ENCODE results near the gene KCNJ12. TPM values are rescaled to one million over a fixed set of nuclear protein-coding genes. Genes with fewer than 3 reads are reported as not detected.

Gene KCNJ12
- total RNA-seq, 2 donors from 2014 or later = 0.52 to 0.99 TPM

GRCh38 chr17:21378553-21378952 is 2.4 kb downstream of the KCNJ12 start:
- intact Hi-C loops (cut with DNase I) = no loop called here
- ATAC-seq (no peak), DNase-seq (no peak)
- WGBS, 2 donors = 13 to 41% methylated on average over 2 to 5 of the region's 5 CpGs
- Histone ChIP-seq H3K4me3 (no peak overlapping the region), H3K4me1 (peaks cover 31% of the 10 kb centered on the region), H3K36me3 (replicated peaks in 1 of 2; ENCODE audit: insufficient read depth in 1 of 2, low read depth in 2 of 2) (no peaks in the 10 kb centered on the region), H3K9me3 (no peaks in the 10 kb centered on the region), H3K27me3 (peaks cover 0 to 20% of the 10 kb centered on the region in 2 donors), H3K27ac (no peak overlapping the region)
- TF ChIP-seq POLR2A (IDR thresholded peaks at IDR 0.05) = no peak
- TF ChIP-seq, protein P1, sequence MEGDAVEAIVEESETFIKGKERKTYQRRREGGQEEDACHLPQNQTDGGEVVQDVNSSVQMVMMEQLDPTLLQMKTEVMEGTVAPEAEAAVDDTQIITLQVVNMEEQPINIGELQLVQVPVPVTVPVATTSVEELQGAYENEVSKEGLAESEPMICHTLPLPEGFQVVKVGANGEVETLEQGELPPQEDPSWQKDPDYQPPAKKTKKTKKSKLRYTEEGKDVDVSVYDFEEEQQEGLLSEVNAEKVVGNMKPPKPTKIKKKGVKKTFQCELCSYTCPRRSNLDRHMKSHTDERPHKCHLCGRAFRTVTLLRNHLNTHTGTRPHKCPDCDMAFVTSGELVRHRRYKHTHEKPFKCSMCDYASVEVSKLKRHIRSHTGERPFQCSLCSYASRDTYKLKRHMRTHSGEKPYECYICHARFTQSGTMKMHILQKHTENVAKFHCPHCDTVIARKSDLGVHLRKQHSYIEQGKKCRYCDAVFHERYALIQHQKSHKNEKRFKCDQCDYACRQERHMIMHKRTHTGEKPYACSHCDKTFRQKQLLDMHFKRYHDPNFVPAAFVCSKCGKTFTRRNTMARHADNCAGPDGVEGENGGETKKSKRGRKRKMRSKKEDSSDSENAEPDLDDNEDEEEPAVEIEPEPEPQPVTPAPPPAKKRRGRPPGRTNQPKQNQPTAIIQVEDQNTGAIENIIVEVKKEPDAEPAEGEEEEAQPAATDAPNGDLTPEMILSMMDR (IDR thresholded peaks at IDR 0.05) = no peak

DNA sequence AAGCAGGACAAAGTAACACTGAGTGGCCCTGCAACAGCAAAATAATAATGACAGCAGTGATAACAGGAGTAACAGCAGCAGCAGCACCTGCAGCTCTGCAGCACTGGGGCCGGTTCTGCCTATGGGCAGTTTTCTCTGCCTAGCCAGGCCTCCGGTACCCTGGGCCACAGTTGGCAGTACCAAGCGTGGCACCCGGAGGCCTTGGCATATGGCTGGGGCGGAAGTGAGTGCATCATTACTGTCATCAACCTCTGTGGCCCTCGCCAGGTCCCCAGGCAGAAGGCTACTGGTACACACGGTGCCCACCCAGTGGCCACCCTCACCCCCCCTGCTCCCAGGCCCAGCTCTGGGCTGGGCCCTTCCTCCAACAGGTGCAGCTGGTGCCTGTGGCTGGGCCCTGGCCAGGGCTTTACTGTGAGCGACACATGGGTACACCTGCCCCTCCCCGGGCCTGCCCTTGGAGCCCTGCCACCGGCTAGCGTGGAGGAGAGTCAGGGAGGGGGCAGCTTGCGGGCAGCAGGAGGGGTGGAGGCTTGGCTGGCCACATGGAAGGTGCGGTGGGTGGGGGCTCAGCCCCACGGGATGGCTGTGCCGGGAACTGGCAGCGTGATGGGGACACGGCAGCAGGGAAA is 3.0 kb downstream of the KCNJ12 start:
- peaks cover 31% of the 10 kb centered on the region for H3K4me1 ChIP-seq
- H3K4me3 ChIP-seq = no peak overlapping the region
- DNase-seq = peak; percentile 35 to 70 (median 52)
- intact Hi-C loops (cut with DNase I) = no loop called here
- H3K36me3 ChIP-seq (replicated peaks in 1 of 2; ENCODE audit: insufficient read depth in 1 of 2, low read depth in 2 of 2) = no peaks in the 10 kb centered on the region
- 55% methylated on average over 17 of the region's 17 CpGs; no CpG with 5 or more reads in 1 of the 2 donors for WGBS, 2 donors
- H3K9me3 ChIP-seq = no peaks in the 10 kb centered on the region
- ATAC-seq = peak; percentile 21
- TF ChIP-seq POLR2A (IDR thresholded peaks at IDR 0.05) = no peak
- H3K27me3 ChIP-seq = peaks cover 0 to 20% of the 10 kb centered on the region in 2 donors
- H3K27ac ChIP-seq = no peak overlapping the region

DNA sequence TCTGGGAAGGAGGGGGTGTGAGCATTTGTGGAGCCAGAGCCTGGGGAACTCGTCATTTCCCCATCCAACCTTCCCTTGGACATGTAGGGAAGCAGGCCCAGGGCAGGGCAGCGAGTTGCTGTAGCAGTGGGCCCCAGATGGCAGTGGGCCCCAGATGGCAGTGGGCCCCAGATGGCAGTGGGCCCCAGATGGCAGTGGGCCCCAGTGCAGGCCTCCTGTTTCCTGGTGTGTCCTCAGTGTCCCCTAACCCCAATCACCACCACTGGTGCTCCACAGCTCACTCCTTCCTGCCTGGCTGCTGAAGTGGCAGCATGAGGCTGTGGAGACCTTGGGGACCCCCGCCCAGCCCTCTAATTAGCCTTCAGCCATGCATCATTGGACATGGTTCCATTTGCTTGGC is 4.5 kb downstream of the KCNJ12 start:
- intact Hi-C loops (cut with DNase I) = no loop called here
- Histone ChIP-seq H3K4me3 (no peak overlapping the region), H3K27me3 (peaks cover 0 to 20% of the 10 kb centered on the region in 2 donors), H3K9me3 (no peaks in the 10 kb centered on the region), H3K36me3 (replicated peaks in 1 of 2; ENCODE audit: insufficient read depth in 1 of 2, low read depth in 2 of 2) (no peaks in the 10 kb centered on the region), H3K4me1 (peaks cover 31% of the 10 kb centered on the region), H3K27ac (no peak overlapping the region)
- ATAC-seq = no peak
- DNase-seq = no peak
- TF ChIP-seq, protein P1 (IDR thresholded peaks at IDR 0.05) = no peak
- no peak for TF ChIP-seq POLR2A (IDR thresholded peaks at IDR 0.05)
- WGBS, 2 donors = 83 to 84% methylated on average over 2 to 3 of the region's 3 CpGs

DNA sequence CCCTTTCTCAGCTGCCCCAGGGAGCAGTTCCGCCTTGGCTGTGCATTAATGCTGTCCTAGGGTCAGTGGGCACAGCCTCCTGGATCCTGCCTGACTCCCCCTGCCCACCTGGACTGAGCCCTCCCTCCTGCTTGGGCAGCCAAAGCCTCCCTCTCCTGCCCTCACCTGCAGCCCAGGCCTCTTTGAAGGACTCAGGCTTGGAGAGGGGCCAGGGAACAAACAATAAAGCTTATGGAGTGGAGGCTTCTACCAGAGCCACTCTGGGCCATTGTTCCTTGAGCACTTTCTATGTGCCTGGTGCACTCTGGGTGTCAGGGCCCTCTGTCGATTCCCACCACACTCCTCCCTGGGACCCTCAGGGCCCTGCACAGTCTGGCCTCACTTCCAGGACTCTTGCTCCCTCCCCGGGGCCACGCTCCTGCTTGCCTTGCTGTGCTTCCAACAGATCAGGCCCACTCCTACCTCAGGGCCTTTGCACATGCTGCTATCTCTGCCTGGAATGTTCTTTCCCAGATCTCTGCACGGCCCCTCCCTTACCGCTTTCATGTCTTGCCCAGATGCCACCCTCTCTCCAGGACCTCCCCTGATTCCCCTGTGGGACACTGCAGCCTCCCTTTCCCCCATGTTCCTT is 5.0 kb downstream of the KCNJ12 start:
- H3K4me1 ChIP-seq = peaks cover 29% of the 10 kb centered on the region
- H3K9me3 ChIP-seq = no peaks in the 10 kb centered on the region
- ATAC-seq (no peak), DNase-seq (peak in 2 of 4 donors; percentile 14 to 57)
- no peak overlapping the region for H3K4me3 ChIP-seq
- H3K27me3 ChIP-seq = peaks cover 0 to 20% of the 10 kb centered on the region in 2 donors
- H3K27ac ChIP-seq = no peak overlapping the region
- intact Hi-C loops (cut with DNase I) = no loop called here
- no peaks in the 10 kb centered on the region for H3K36me3 ChIP-seq (replicated peaks in 1 of 2; ENCODE audit: insufficient read depth in 1 of 2, low read depth in 2 of 2)
- WGBS, 2 donors = 84 to 92% methylated on average over 6 of the region's 6 CpGs
- TF ChIP-seq, protein P1 (IDR thresholded peaks at IDR 0.05) = no peak
- TF ChIP-seq POLR2A (IDR thresholded peaks at IDR 0.05) = no peak

- TF ChIP-seq, protein P1 (IDR thresholded peaks at IDR 0.05) = no peak
- TF ChIP-seq POLR2A (IDR thresholded peaks at IDR 0.05) = no peak
- peaks cover 12% of the 10 kb centered on the region for H3K4me1 ChIP-seq
- peaks cover 0 to 6% of the 10 kb centered on the region in 2 donors for H3K27me3 ChIP-seq
- H3K27ac ChIP-seq = no peak overlapping the region
- intact Hi-C loops (cut with DNase I) = no loop called here
- no peaks in the 10 kb centered on the region for H3K36me3 ChIP-seq (replicated peaks in 1 of 2; ENCODE audit: insufficient read depth in 1 of 2, low read depth in 2 of 2)
- no peaks in the 10 kb centered on the region for H3K9me3 ChIP-seq
- no peak for DNase-seq
- ATAC-seq = no peak
- H3K4me3 ChIP-seq = no peak overlapping the region
- 63 to 73% methylated on average over 10 to 29 of the region's 29 CpGs for WGBS, 2 donors
Measured at GRCh38 chr17:21382560-21383495, 6.7 kb downstream of the KCNJ12 start.
